Measurements from ENCODE around the gene CT45A10.

- no peak for TF ChIP-seq POLR2A (IDR thresholded peaks at IDR 0.05; ENCODE audit: low read depth)
- no peak for TF ChIP-seq CTCF (IDR thresholded peaks at IDR 0.05)
- no peak for TF ChIP-seq POLR2AphosphoS5 (IDR thresholded peaks at IDR 0.05)
- no peak for TF ChIP-seq EP300 (IDR thresholded peaks at IDR 0.05)
These were observed 34.7 kb upstream of the CT45A10 start for GRCh38 chrX:135927897-135928296.
